SJSA1 (cell line): ENCODE results near the gene PEF1. TPM values are rescaled to one million over a fixed set of nuclear protein-coding genes. Genes with fewer than 3 reads are reported as not detected.

Source experiments
- DNase-seq, 2 experiments: peaks; one replicate each; pipeline ENCODE4 v3.0.0-alpha.2; 2015 to 2020; ENCODE audit warnings: low spot score in 2 of 2, low read depth in 1 of 2
- H3K27ac ChIP-seq: fragments of 250-450 bp; sonication (Bioruptor Pico); 2 replicates; pipeline ENCODE4 v1.5.1; 2020; ENCODE audit warnings: mild to moderate bottlenecking, moderate library complexity
- H3K27me3 ChIP-seq: fragments of 250-450 bp; sonication (Bioruptor Pico); replicated peaks from 2 replicates; pipeline ENCODE4 v1.5.1; 2020; ENCODE audit warnings: mild to moderate bottlenecking, moderate library complexity
- H3K36me3 ChIP-seq: fragments of 250-450 bp; sonication (Bioruptor Pico); 2 replicates; pipeline ENCODE4 v1.5.1; 2020; ENCODE audit warnings: mild to moderate bottlenecking
- H3K4me1 ChIP-seq: fragments of 250-450 bp; sonication (Bioruptor Pico); replicated peaks from 2 replicates; pipeline ENCODE4 v1.6.1; 2021; ENCODE audit warnings: mild to moderate bottlenecking
- H3K4me3 ChIP-seq: fragments of 250-450 bp; sonication (Bioruptor Pico); 2 replicates; pipeline ENCODE4 v1.5.1; 2020; ENCODE audit warnings: mild to moderate bottlenecking
- H3K9me3 ChIP-seq: fragments of 250-450 bp; sonication (Bioruptor Pico); replicated peaks from 2 replicates; pipeline ENCODE4 v1.5.1; 2020; ENCODE audit warnings: mild to moderate bottlenecking
- total RNA-seq: library from RNA; depleted of rRNA; stranded (reverse); fragments of >200 nt; shearing (Covaris generic); gene quantifications from 2 replicates; pipeline ENCODE4 v1.2.3, GENCODE V29; 2014

The PEF1 gene
- total RNA-seq, 1 experiment from 2014 or later = 76.2 TPM

DNA sequence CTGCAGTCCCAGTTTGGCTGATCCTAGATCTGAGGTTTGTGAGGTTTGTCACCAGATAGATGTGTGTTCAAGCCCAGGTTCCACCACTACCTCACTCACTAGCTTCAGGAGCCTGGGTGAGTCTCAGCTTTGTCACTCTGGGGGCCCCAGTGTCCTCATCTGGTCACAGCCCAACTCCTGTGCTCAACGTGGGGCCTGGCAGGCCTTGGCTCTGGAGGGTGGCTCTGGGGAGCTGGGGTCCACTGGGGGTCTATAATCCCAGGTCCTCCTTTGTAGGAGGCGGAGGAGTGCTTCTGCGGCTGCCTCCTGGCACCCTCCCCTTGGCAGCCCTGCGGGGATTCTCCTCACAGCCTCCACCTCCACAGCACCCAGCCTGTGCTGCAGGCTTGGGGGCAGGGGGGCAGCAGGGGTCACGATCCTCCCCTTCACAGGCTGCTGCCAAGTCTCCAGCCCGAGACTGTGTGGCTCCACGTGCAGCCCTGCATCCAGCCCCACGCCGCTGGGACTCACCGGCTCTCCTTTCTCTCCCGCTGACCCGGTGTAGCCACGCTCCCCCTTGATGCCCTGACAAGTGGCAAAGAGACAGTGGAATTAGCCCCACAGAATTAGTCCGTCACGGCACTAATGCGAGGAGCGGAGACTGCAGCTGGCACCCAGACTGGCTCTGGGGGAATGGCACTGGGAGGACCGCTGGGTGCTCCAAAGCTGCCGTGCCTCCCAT, 22.5 kb upstream of the PEF1 start:
- Histone ChIP-seq H3K9me3 (no peaks in the 10 kb centered on the region), H3K4me3 (no peak overlapping the region), H3K36me3 (peaks cover 92% of the 10 kb centered on the region), H3K27ac (no peak overlapping the region), H3K27me3 (no peaks in the 10 kb centered on the region), H3K4me1 (peaks cover 37% of the 10 kb centered on the region)
- no peak for DNase-seq

DNA sequence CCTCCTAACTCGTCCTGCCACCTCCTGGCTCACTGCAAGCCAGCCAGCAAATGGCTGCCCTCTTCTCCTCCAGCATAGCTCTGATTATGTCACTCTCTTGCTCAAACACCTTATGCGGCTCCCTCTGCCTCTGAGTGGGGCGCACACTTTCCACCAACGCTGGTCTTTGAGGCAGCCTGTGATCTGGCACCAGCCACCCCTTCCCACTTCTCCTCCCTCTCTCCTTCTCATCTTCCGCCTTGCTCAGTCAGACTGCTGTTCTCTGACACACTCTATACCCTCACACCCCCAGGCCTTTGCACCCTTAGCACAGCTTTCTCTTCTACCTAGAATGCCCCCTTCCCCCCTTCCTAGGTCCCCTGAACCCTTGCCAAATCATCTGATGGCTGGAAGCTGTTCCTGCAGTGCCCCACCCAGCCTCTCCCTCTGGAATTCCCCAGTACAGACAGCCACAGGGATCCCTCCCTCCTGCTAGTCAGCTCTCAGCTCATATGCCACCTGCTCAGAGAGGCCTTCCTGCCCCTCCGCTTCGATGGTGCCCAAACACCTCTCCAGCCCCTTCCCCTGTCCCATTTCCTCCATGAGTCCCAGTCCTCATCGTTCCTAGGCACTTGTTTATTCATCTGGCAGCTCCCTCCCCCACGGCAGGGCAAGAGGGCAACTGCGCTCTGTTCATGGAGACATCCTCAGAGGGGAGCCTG, 21.7 kb upstream of the PEF1 start:
- H3K9me3 ChIP-seq = no peaks in the 10 kb centered on the region
- H3K27me3 ChIP-seq = no peaks in the 10 kb centered on the region
- H3K4me1 ChIP-seq = peaks cover 37% of the 10 kb centered on the region
- peak overlapping the region; percentile 57; the same call in 1 of the 2 replicates for H3K27ac ChIP-seq
- no peak overlapping the region for H3K4me3 ChIP-seq
- DNase-seq = peak; percentile 50 to 68
- peaks cover 92% of the 10 kb centered on the region for H3K36me3 ChIP-seq

DNA sequence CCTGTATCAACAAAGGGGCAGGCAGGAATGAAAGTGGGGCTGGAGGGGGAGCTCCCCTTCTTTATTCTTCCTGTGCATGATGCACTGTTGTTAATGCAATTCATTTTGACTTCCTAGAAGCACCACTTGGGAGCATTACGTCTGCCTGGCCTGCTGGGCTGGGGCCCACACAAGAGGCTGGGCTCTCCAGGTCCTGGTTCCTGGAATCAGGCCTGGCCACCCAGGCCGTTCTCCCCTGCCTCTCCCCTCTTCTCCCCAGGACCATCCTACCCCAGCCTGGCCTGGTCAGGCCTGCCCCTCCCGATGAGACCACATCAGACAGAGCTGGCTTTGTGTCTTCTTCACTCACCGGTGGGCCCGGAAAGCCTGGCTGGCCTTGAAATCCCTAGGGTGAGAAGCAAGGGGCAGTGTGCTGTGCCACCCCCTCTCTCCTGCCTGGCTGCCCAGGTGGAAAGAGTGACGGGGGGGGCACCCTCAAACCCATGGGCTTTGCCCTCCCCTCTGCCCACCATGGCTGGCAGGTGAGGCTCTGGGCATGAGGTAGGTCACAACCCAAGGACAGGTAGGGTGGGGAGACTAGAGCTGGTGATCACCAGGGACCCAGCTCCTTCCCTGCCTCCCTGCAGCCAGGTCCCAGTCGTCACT, 20.7 kb upstream of the PEF1 start:
- H3K9me3 ChIP-seq = no peaks in the 10 kb centered on the region
- H3K36me3 ChIP-seq = peaks cover 92% of the 10 kb centered on the region
- peak; percentile 76 to 89 for DNase-seq
- peak overlapping the region; percentile 57 for H3K27ac ChIP-seq
- H3K4me1 ChIP-seq = peaks cover 37% of the 10 kb centered on the region
- no peaks in the 10 kb centered on the region for H3K27me3 ChIP-seq
- H3K4me3 ChIP-seq = no peak overlapping the region

DNA sequence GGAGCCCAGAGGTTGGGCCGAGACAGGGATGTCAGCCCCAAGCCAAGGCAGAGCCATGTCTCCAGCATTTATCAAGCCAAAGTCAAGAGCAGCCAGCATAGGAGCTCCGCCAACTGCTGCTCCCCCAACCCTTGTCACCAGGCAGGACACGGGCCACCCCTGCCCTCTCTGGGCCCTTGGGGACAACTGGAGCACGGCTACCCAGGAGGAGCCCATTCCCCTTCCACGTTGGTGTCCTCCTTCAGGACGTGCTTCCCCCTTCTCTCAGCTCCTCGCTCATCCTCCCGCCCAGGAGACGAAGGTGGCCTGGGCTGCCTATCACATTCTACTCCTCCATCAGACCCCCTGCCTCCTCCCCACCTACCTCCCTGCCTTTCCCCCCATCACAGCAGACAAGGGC, 19.9 kb upstream of the PEF1 start:
- peaks cover 90% of the 10 kb centered on the region for H3K36me3 ChIP-seq
- H3K4me1 ChIP-seq = peaks cover 37% of the 10 kb centered on the region
- H3K27me3 ChIP-seq = no peaks in the 10 kb centered on the region
- no peaks in the 10 kb centered on the region for H3K9me3 ChIP-seq
- no peak overlapping the region for H3K4me3 ChIP-seq
- DNase-seq = peak in 1 of 2 experiments; percentile 15
- peak overlapping the region; percentile 57 for H3K27ac ChIP-seq

DNA sequence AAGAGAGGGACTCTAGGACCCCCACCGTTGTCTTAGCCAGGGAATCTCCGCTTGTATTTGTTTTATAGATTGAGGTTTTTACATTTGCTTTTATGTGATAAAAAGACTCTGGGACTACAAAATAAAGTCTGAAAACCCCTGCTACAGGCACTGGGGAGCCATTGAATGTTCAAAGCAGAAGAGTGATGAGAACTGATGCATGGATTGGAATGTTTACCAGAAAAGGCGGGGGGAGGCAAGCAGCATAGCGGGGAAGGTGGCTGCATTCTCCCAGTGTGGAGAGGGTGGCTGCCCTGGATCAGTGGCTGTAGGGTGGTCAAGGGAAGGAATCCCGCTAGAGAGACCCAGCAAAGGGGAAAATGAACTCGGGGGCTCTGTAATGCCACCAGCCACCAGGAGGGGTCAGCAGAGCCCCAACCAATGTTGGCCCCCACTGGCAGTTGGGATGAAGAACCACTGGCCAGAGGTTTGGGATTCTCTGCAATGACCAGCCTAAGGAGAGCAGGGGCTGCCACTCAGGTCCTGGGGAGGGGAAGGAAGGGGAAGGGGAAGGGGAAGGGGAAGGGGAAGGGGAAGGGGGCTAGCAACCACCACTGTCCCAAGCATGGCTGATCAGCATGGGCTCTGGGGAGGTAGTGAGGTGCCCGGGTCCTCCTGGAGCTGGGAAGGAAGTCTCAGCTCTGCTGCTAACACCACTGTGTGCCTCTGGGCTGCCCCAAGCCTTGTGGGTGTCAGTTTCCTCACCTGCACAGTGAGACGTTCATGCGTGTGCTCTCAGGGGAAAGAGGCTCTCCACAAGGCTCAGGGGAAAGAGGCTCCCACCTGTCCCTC, 19.2 kb upstream of the PEF1 start:
- no peaks in the 10 kb centered on the region for H3K9me3 ChIP-seq
- H3K36me3 ChIP-seq = peaks cover 90% of the 10 kb centered on the region
- H3K4me1 ChIP-seq = peaks cover 37% of the 10 kb centered on the region
- no peak overlapping the region for H3K4me3 ChIP-seq
- H3K27ac ChIP-seq = peak overlapping the region; percentile 57
- H3K27me3 ChIP-seq = no peaks in the 10 kb centered on the region
- peak; percentile 45 to 70 for DNase-seq

DNA sequence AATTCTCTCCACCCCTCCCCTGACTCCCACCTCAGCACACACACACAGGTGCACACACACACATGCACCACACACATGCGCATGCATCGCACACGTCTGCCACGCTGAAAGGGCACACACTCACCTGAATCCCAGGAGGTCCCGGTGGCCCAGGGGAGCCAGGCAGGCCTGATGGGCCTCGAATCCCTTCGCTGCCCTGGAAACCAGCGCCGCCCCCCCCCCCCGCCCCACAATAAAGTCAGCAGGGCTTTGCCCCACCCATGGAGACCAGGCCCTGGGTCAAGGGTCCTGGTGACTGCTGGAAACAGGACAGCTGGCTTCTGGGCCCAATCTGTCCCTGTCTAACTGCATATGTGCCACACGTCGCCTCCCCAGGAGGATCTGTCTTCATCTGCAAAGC, 17.8 kb upstream of the PEF1 start:
- peaks cover 94% of the 10 kb centered on the region for H3K36me3 ChIP-seq
- H3K4me3 ChIP-seq = no peak overlapping the region
- H3K9me3 ChIP-seq = no peaks in the 10 kb centered on the region
- no peak for DNase-seq
- no peak overlapping the region for H3K27ac ChIP-seq
- no peaks in the 10 kb centered on the region for H3K27me3 ChIP-seq
- H3K4me1 ChIP-seq = peaks cover 35% of the 10 kb centered on the region

DNA sequence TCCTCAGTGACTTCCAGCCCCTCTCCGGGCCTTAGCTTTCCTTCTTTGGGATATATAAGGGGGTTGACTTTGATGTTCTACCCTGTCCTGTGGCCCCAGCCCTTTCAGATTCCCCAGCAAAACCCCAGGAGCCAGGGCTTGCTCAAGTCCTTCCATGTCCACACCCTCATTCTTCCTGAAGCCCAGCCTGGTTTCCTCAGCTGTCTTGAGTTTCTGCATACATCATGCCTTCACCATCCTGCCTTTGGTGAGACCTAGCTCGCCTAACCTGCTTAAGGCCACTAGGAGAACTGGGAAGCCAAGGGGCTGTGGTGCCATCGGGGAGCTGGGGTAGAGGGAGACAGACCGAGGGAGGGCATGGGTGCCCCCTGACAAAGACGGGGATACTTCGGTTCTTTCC, 17.2 kb upstream of the PEF1 start:
- no peak overlapping the region for H3K27ac ChIP-seq
- H3K4me1 ChIP-seq = peaks cover 29% of the 10 kb centered on the region
- no peaks in the 10 kb centered on the region for H3K27me3 ChIP-seq
- peaks cover 94% of the 10 kb centered on the region for H3K36me3 ChIP-seq
- no peaks in the 10 kb centered on the region for H3K9me3 ChIP-seq
- DNase-seq = no peak
- no peak overlapping the region for H3K4me3 ChIP-seq

DNA sequence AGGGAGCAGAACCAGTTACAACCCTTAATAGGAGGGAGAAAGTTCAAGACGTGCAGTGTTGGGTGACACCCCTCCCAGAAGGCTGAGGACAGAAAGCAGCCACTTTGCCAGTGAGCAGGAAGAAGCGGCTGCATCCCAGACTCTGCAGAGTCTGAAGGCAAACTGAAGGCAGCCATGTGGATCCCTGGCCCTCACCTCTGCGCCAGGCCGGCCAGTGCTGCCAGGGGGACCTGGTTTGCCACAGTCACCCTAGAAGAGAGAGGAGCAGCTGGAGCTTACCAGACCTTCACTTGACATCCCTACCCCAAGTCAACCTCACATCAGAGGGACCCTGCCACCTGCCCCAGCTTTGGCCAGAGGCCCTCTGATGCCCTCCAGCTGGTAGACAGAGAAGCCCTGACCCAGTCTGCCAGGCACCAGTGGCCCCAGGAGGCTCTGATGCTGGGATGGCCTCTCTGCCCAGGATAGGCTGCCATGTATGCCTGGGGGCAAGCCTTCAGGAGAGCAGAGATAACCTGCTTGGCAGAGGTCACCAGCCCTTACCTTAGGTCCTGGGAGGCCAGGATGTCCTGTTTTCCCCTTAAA, 16.3 kb upstream of the PEF1 start:
- Histone ChIP-seq H3K9me3 (no peaks in the 10 kb centered on the region), H3K36me3 (peaks cover 96% of the 10 kb centered on the region), H3K27me3 (no peaks in the 10 kb centered on the region), H3K4me1 (peaks cover 20% of the 10 kb centered on the region), H3K27ac (no peak overlapping the region), H3K4me3 (no peak overlapping the region)
- no peak for DNase-seq

DNA sequence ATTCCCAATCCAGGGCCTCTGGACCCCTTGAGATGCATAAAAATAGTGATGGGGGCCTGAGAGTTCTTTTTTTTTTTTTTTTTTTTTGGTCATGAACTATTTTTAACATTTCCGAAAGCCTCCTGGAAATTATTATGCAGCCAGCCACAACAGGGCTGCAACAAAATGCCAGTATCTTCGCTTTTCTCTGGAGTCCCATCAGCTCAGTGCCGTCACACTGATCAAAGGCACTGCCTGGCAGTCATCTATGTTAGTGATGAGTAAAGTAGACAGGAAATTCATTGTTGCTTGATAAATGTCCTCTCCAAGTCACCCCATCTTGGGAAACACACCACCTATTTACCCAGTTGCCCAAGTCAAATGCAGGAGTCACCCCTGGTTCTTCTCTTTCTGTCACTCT, 15.2 kb upstream of the PEF1 start:
- H3K27ac ChIP-seq = no peak overlapping the region
- peaks cover 9% of the 10 kb centered on the region for H3K4me1 ChIP-seq
- peaks cover 96% of the 10 kb centered on the region for H3K36me3 ChIP-seq

DNA sequence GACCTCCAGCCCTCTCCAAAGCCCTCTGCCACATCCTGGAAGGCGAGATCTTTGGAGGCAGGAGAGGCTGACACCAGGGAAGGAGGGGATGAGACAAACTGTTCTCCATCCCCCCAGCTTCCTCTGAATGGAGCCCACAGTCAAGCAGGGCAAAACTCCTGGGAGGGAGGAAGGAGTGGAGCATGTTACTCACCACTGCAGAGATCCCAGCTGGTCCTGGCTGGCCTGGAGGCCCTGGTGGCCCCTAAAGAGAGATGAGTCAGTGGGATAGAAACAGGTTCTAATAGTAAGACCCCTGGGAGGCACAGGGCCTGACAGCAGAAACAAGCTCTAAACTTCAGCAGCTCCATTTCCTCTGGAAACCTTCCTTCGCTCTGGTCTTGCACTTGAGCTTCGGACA, 14.0 kb upstream of the PEF1 start:
- Histone ChIP-seq H3K27me3 (no peaks in the 10 kb centered on the region), H3K9me3 (no peaks in the 10 kb centered on the region), H3K27ac (no peak overlapping the region), H3K4me1 (no peaks in the 10 kb centered on the region), H3K4me3 (no peak overlapping the region), H3K36me3 (peaks cover 94% of the 10 kb centered on the region)
- DNase-seq = no peak

More for the DNA sequence above, 15.2 kb upstream of the PEF1 start:
- no peak overlapping the region for H3K4me3 ChIP-seq
- H3K9me3 ChIP-seq = no peaks in the 10 kb centered on the region
- H3K27me3 ChIP-seq = no peaks in the 10 kb centered on the region
- no peak for DNase-seq

DNA sequence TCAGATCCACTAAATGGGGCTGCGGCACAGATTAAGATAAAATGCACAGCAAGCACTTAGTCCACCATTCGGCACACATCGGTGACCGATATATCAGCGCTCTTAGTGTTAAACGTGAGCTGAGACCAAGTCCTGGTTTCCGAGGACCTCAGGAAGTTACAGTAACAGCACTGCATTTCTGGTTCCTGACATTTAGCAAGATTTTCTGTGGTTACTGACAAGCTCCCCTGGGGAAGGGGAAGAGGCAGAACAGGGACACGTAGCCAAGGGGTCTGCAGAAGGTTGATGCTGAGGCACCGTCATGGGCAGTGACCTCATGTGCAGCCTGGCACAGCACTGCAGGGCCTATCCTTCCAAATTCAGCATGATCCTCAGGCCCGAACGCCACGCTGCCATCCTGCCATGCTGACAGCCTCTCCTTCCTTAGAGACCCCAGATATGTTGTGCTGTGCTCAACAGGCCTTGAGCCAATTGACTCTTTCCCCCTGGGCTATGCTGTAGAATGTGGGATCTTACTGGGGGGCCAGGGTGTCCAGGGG, 13.4 kb upstream of the PEF1 start:
- Histone ChIP-seq H3K36me3 (peaks cover 94% of the 10 kb centered on the region), H3K27ac (no peak overlapping the region), H3K4me3 (no peak overlapping the region), H3K9me3 (no peaks in the 10 kb centered on the region), H3K4me1 (no peaks in the 10 kb centered on the region), H3K27me3 (no peaks in the 10 kb centered on the region)
- DNase-seq = no peak

DNA sequence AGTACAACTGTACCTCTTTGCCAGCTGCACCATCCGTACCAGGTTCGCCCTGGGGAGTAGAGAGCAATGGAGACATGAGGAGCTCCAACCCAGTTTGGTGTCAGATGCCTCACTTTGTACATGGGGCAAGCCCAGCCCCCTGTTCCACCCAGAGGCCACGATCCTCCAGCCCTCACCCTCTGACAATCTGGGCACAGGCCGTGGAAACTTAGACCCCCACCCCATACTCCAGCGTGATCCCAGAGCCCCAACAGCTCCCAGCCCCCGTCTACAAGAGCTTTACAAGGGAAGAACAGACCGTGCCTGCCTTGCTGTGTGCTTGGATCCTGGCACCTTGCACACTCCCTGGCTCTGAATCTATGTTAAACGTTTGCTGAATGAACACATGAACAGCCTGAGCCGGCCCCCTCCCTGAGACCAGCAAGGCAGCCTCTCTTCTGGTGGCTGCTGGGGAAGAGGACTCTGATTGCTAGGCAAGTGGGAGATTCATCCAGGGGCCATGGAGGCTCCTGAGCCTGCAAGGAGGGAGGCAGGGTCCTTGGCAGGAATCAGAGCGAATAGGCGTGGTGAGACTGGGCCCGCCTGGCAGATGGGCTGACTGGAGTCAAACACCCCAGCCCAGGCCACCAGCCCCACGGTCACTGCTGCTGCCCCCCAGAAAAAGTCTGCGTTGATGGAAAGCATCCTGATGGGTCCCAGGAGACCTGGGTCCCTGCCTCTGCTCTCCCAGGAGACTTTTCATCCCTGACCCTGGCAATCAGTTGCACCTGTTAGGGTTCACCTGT, 12.5 kb upstream of the PEF1 start:
- Histone ChIP-seq H3K4me3 (no peak overlapping the region), H3K27me3 (no peaks in the 10 kb centered on the region), H3K27ac (no peak overlapping the region), H3K36me3 (peaks cover 95% of the 10 kb centered on the region), H3K9me3 (no peaks in the 10 kb centered on the region), H3K4me1 (no peaks in the 10 kb centered on the region)
- no peak for DNase-seq
